Naive thymus-derived CD4-positive, alpha-beta T cell (primary cell): ENCODE results near the gene PDE3A. TPM values are rescaled to one million over a fixed set of nuclear protein-coding genes. Genes with fewer than 3 reads are reported as not detected.
"Not testable (repeated sequence)": the region's sequence is repeated elsewhere in the genome, so short reads cannot be mapped to it uniquely, and the experiment has no call there.

Experiments
- ATAC-seq: fragments of 150-1000 bp; cut with Tn5 transposase; 2 replicates; pipeline ENCODE4 v1.10.0; 2021; ENCODE audit warnings: mild to moderate bottlenecking, moderate library complexity
- CTCF ChIA-PET: fragments of 350-600 bp; sonication (Branson Sonifier 250); formaldehyde crosslinking; loops from one replicate; lab custom pipeline; 2021; ENCODE audit warnings: antibody characterized with exemption; lab: Charles Lee
- POLR2A ChIA-PET: fragments of 350-600 bp; sonication (Branson Sonifier 250); formaldehyde crosslinking; loops from one replicate; lab custom pipeline; 2021; ENCODE audit warnings: antibody characterized with exemption, inconsistent platforms; lab: Charles Lee
- DNase-seq, 9 donors: peaks; one replicate each; pipeline versions ENCODE4 v3.0.0 to v3.0.0-alpha.2; 2020 to 2022; ENCODE audit warnings: mixed read lengths in 1 of 9
- H3K27ac ChIP-seq: one replicate; pipeline ENCODE4 v1.7.0; 2013; ENCODE audit warnings: mild to moderate bottlenecking, low read depth, low read length, moderate library complexity
- H3K27me3 ChIP-seq, 2 donors: one replicate each; pipeline ENCODE4 v1.7.0; 2013; ENCODE audit warnings: low read length in 2 of 2, mild to moderate bottlenecking in 2 of 2, moderate library complexity in 2 of 2; ENCODE audit not compliant: control insufficient read depth in 2 of 2, insufficient read depth in 2 of 2
- H3K36me3 ChIP-seq, 3 experiments: 1 replicate in 2 of 3; 2 replicates in 1 of 3; pipeline ENCODE4 v1.7.0; 2013; ENCODE audit warnings: low read length in 3 of 3, mild to moderate bottlenecking in 3 of 3, moderate library complexity in 1 of 3; ENCODE audit not compliant: insufficient read depth in 3 of 3, control insufficient read depth in 2 of 3
- H3K4me1 ChIP-seq, 2 donors: one replicate each; pipeline ENCODE4 v1.7.0; 2013; ENCODE audit warnings: low read length in 2 of 2, mild to moderate bottlenecking in 2 of 2, moderate library complexity in 1 of 2; ENCODE audit not compliant: control insufficient read depth in 2 of 2, insufficient read depth in 2 of 2
- H3K4me3 ChIP-seq: 2 replicates; pipeline ENCODE4 v1.7.0; 2013; ENCODE audit warnings: mild to moderate bottlenecking, low read length
- H3K9me3 ChIP-seq, 3 experiments: 1 replicate in 2 of 3; 2 replicates in 1 of 3; pipeline ENCODE4 v1.7.0; 2013; ENCODE audit warnings: low read length in 3 of 3; ENCODE audit not compliant: control insufficient read depth in 2 of 3
- H3K27ac Mint-ChIP-seq, 9 donors: one replicate each; pipeline ENCODE4 v1.8.0; 2020 to 2022; ENCODE audit warnings: mixed read lengths in 9 of 9, mild to moderate bottlenecking in 8 of 9, moderate library complexity in 5 of 9, inconsistent platforms in 2 of 9
- H3K27me3 Mint-ChIP-seq, 5 donors: one replicate each; pipeline ENCODE4 v1.8.0; 2021 to 2022; ENCODE audit warnings: mixed read lengths in 5 of 5, mild to moderate bottlenecking in 1 of 5
- H3K36me3 Mint-ChIP-seq, 5 donors: one replicate each; pipeline ENCODE4 v1.8.0; 2020 to 2022; ENCODE audit warnings: mixed read lengths in 5 of 5, mild to moderate bottlenecking in 3 of 5, inconsistent platforms in 1 of 5
- H3K4me1 Mint-ChIP-seq, 7 donors: one replicate each; pipeline ENCODE4 v1.8.0; 2020 to 2022; ENCODE audit warnings: mixed read lengths in 7 of 7, mild to moderate bottlenecking in 3 of 7, inconsistent platforms in 1 of 7
- H3K4me3 Mint-ChIP-seq, 10 donors: one replicate each; pipeline ENCODE4 v1.8.0; 2020 to 2022; ENCODE audit warnings: mild to moderate bottlenecking in 10 of 10, mixed read lengths in 10 of 10, moderate library complexity in 6 of 10, inconsistent platforms in 2 of 10
- H3K9me3 Mint-ChIP-seq, 11 donors: one replicate each; pipeline ENCODE4 v1.8.0; 2020 to 2022; ENCODE audit warnings: mixed read lengths in 11 of 11, mild to moderate bottlenecking in 4 of 11, inconsistent platforms in 1 of 11, moderate library complexity in 1 of 11
- intact Hi-C, 2 donors: fragments of 100-400 bp; cut with micrococcal nuclease; formaldehyde crosslinking; loops; one replicate each; pipeline ENCODE4 v1.15.1; 2023
- polyA plus RNA-seq, 2 donors: library from polyadenylated mRNA; unstranded; fragments of 300-500 nt; fragmentation: Illumina TruSeq; gene quantifications; one replicate each; pipeline ENCODE4 v1.2.3, GENCODE V29; 2021
- total RNA-seq, 6 experiments: library from RNA in 5 of 6; stranded (reverse) in 5 of 6; gene quantifications; 1 replicate in 5 of 6; 2 replicates in 1 of 6; pipeline ENCODE4 v1.2.3 and lab custom pipeline; 2021 to 2026

PDE3A gene
- total and polyA plus RNA-seq, 7 experiments from 2014 or later, result 0.42 TPM; not detected in 6

- no peaks in the 10 kb centered on the region for H3K9me3 Mint-ChIP-seq
- Histone ChIP-seq H3K27me3 (no peaks in the 10 kb centered on the region), H3K9me3 (no peaks in the 10 kb centered on the region), H3K4me3 (no peak overlapping the region), H3K4me1 (no peaks in the 10 kb centered on the region), H3K36me3 (no peaks in the 10 kb centered on the region), H3K27ac (no peak overlapping the region)
- POLR2A ChIA-PET, result no interaction called here
- DNase-seq (no peak), ATAC-seq (no peak)
- H3K4me1 Mint-ChIP-seq, result no peaks in the 10 kb centered on the region
- no peaks in the 10 kb centered on the region for H3K36me3 Mint-ChIP-seq
- H3K27me3 Mint-ChIP-seq, result no peaks in the 10 kb centered on the region
- no peak overlapping the region for H3K4me3 Mint-ChIP-seq
- intact Hi-C loops, result no loop called here
- CTCF ChIA-PET, result no interaction called here
- no peak overlapping the region for H3K27ac Mint-ChIP-seq
Measured at GRCh38 chr12:20604408-20605067, 236.2 kb downstream of the PDE3A start.

DNA sequence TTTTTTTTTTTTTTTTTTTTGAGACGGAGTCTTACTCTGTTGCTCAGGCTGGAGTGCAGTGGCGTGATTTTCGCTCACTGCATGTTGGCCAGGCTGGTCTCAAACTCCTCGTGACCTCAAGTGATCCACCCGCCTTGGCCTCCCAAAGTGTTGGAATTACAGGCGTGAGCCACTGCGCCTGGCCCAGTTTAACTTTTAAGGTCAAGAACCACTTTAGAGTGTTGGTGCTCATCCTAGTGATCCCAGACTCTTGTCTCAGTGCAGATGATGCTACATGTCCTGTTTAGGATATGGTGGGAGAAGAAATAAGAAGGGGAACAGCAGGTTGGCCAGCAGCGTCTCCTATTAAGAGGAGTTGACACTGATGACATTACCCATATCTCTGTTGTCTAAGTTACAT is 246.7 kb downstream of the PDE3A start:
- H3K9me3 Mint-ChIP-seq, H3K36me3 ChIP-seq, H3K4me3 Mint-ChIP-seq, H3K27me3 ChIP-seq, H3K4me1 ChIP-seq, H3K27ac ChIP-seq, CTCF ChIA-PET, POLR2A ChIA-PET, H3K4me3 ChIP-seq, H3K36me3 Mint-ChIP-seq, H3K27ac Mint-ChIP-seq, H3K4me1 Mint-ChIP-seq, DNase-seq, H3K27me3 Mint-ChIP-seq, intact Hi-C loops, H3K9me3 ChIP-seq, ATAC-seq: not testable (repeated sequence)

DNA sequence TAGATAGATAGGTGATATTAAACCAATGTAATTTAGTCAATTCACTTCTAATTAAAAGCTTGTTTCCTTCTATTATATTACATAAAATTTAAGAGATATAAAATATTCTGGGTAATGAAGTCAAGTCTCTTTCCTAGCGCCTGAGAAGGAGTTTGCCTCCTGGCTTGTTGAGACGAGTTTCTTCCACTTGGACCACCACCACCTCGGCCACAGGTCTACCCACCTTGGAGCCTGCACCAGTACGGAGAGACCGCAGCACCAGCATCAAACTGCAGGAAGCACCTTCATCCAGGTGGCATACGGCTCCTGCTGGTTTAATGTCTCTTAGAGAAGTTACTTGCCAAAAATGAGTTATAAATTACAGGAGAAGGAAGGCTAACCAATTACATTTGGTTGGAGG is 247.8 kb downstream of the PDE3A start:
- H3K27ac ChIP-seq, result no peak overlapping the region
- H3K9me3 Mint-ChIP-seq, result peaks cover 0 to 2% (median 0%) of the 10 kb centered on the region in 11 donors
- H3K4me1 Mint-ChIP-seq, result no peaks in the 10 kb centered on the region
- no peaks in the 10 kb centered on the region for H3K4me1 ChIP-seq
- no peak overlapping the region for H3K27ac Mint-ChIP-seq
- no peak overlapping the region for H3K4me3 ChIP-seq
- no peaks in the 10 kb centered on the region for H3K9me3 ChIP-seq
- ATAC-seq (no peak), DNase-seq (no peak)
- CTCF ChIA-PET, result no interaction called here
- no peaks in the 10 kb centered on the region for H3K36me3 Mint-ChIP-seq
- H3K4me3 Mint-ChIP-seq, result no peak overlapping the region
- POLR2A ChIA-PET, result no interaction called here
- intact Hi-C loops, result no loop called here
- no peaks in the 10 kb centered on the region for H3K27me3 ChIP-seq
- H3K36me3 ChIP-seq, result no peaks in the 10 kb centered on the region
- H3K27me3 Mint-ChIP-seq, result no peaks in the 10 kb centered on the region

DNA sequence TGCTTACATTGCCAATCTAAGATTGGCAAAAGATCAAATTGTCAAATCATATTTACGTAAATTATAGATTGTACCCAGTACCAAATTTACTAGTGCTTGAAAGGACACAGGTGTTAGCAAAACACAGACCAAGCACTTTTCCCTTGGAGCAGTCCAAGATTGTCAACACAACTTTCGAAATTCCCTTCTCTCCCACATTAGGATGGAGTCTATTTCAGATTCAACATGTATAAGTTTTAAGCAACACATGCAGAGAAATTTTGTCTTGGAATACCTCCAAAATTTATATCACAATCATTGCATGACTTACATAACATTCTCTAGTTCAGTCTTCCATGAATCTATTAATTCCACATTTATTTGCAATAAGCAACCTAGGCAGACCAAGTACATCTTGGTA is 251.9 kb downstream of the PDE3A start:
- Mint-ChIP-seq H3K4me3 (no peak overlapping the region), H3K9me3 (peaks cover 0 to 5% (median 0%) of the 10 kb centered on the region in 11 donors)
- POLR2A ChIA-PET, result no interaction called here

GRCh38 chr12:20624718-20625117 is 256.4 kb downstream of the PDE3A start:
- intact Hi-C loops, result no loop called here
- H3K27me3 Mint-ChIP-seq, result no peaks in the 10 kb centered on the region
- H3K4me1 Mint-ChIP-seq, result no peaks in the 10 kb centered on the region
- H3K9me3 Mint-ChIP-seq, result peaks cover 0 to 5% (median 0%) of the 10 kb centered on the region in 11 donors
- no peak overlapping the region for H3K4me3 Mint-ChIP-seq
- POLR2A ChIA-PET, result no interaction called here
- H3K36me3 Mint-ChIP-seq, result no peaks in the 10 kb centered on the region
- H3K36me3 ChIP-seq, result no peaks in the 10 kb centered on the region
- no peaks in the 10 kb centered on the region for H3K27me3 ChIP-seq
- no peak overlapping the region for H3K27ac ChIP-seq
- H3K4me3 ChIP-seq, result no peak overlapping the region
- ATAC-seq (no peak), DNase-seq (no peak)
- no peak overlapping the region for H3K27ac Mint-ChIP-seq
- H3K9me3 ChIP-seq, result no peaks in the 10 kb centered on the region
- H3K4me1 ChIP-seq, result no peaks in the 10 kb centered on the region
- CTCF ChIA-PET, result no interaction called here

More for the DNA sequence above, 251.9 kb downstream of the PDE3A start:
- no peak overlapping the region for H3K4me3 ChIP-seq
- no peak overlapping the region for H3K27ac Mint-ChIP-seq
- H3K9me3 ChIP-seq, result no peaks in the 10 kb centered on the region
- H3K27ac ChIP-seq, result no peak overlapping the region
- H3K4me1 ChIP-seq, result no peaks in the 10 kb centered on the region
- CTCF ChIA-PET, result no interaction called here
- DNase-seq, result no peak
- no peaks in the 10 kb centered on the region for H3K27me3 Mint-ChIP-seq
- intact Hi-C loops, result no loop called here
- no peaks in the 10 kb centered on the region for H3K36me3 Mint-ChIP-seq
- no peaks in the 10 kb centered on the region for H3K36me3 ChIP-seq
- H3K27me3 ChIP-seq, result no peaks in the 10 kb centered on the region
- H3K4me1 Mint-ChIP-seq, result no peaks in the 10 kb centered on the region
- no peak for ATAC-seq

GRCh38 chr12:20625531-20625930 is 257.2 kb downstream of the PDE3A start:
- Histone ChIP-seq H3K27ac (no peak overlapping the region), H3K36me3 (no peaks in the 10 kb centered on the region), H3K4me1 (no peaks in the 10 kb centered on the region), H3K4me3 (no peak overlapping the region), H3K9me3 (no peaks in the 10 kb centered on the region), H3K27me3 (no peaks in the 10 kb centered on the region)
- Mint-ChIP-seq H3K27ac (no peak overlapping the region), H3K27me3 (no peaks in the 10 kb centered on the region), H3K36me3 (no peaks in the 10 kb centered on the region), H3K4me3 (no peak overlapping the region), H3K4me1 (no peaks in the 10 kb centered on the region), H3K9me3 (peaks cover 0 to 5% (median 0%) of the 10 kb centered on the region in 11 donors)
- ChIA-PET CTCF (no interaction called here), POLR2A (no interaction called here)
- DNase-seq (no peak), ATAC-seq (no peak)
- intact Hi-C loops, result no loop called here

DNA sequence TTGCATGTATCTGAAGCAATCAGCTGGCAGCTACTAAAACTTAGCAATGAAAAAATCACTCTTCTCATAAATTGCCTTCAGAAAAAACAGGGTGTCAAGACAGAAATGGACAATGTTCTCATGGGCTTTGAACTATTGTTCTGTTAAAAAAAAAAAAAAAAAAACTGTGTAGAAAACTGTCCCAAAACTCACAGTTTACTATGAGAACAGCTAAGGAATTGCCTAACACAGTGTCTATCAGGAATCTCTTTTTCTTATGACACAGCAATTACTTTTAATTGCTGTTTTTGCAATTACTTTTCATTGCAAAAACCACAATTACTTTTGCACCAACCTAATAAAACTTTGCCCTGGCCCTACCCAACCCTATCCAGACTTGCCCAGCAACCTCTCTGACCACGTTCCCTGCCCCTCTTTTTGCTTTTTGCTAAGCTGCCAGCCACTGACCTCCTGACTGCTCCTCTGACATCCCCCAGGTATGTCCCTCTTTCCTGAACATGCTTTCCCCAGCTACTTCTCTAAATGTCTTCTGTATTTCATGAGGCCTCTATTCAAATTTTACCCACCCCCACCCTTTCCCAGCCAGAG is 258.8 kb downstream of the PDE3A start:
- CTCF ChIA-PET, result no interaction called here
- Mint-ChIP-seq H3K4me1 (no peaks in the 10 kb centered on the region), H3K27ac (no peak overlapping the region), H3K4me3 (no peak overlapping the region), H3K27me3 (no peaks in the 10 kb centered on the region), H3K36me3 (no peaks in the 10 kb centered on the region), H3K9me3 (peaks cover 0 to 5% (median 0%) of the 10 kb centered on the region in 11 donors)
- intact Hi-C loops, result no loop called here
- H3K4me3 ChIP-seq, result no peak overlapping the region
- no peak overlapping the region for H3K27ac ChIP-seq
- no peaks in the 10 kb centered on the region for H3K9me3 ChIP-seq
- no peaks in the 10 kb centered on the region for H3K36me3 ChIP-seq
- H3K27me3 ChIP-seq, result no peaks in the 10 kb centered on the region
- no peaks in the 10 kb centered on the region for H3K4me1 ChIP-seq
- POLR2A ChIA-PET, result no interaction called here
- DNase-seq (no peak), ATAC-seq (no peak)
